DMS79 treated with DMSO at 0.1 percent for 48 hours (cell line): ENCODE data around the gene ARID1B.

Experiments used
- DNase-seq: peaks from one replicate; lab custom pipeline; 2025; lab: John Stamatoyannopoulos, UW

Gene ARID1B

GRCh38 chr6:156879186-156879585 lies 102.0 kb downstream of the ARID1B start:
- DNase-seq, result no peak

DNA sequence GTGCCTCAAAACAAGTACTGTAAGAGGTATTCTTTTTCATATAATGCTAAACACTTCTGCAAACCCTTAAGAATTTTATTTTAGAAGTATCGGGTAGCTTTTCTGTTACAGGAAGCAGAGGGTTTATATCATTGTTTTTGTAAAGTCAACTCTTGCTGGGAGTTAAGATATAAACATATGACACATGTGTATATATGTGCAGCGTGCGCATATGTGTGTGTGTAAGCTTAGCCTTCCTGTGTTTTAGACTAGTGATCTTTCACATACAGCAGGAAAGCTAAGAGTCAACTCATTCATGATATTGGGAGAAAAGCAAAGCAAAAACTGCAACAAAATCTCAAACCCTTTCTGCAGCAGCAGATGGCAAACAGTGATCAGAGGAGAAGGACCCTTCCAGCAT lies 102.4 kb downstream of the ARID1B start:
- DNase-seq, result peak; percentile 29

GRCh38 chr6:156880913-156881312 lies 103.7 kb downstream of the ARID1B start:
- DNase-seq, result no peak

- no peak for DNase-seq
Measured at GRCh38 chr6:156881687-156882629, 104.8 kb downstream of the ARID1B start.

DNA sequence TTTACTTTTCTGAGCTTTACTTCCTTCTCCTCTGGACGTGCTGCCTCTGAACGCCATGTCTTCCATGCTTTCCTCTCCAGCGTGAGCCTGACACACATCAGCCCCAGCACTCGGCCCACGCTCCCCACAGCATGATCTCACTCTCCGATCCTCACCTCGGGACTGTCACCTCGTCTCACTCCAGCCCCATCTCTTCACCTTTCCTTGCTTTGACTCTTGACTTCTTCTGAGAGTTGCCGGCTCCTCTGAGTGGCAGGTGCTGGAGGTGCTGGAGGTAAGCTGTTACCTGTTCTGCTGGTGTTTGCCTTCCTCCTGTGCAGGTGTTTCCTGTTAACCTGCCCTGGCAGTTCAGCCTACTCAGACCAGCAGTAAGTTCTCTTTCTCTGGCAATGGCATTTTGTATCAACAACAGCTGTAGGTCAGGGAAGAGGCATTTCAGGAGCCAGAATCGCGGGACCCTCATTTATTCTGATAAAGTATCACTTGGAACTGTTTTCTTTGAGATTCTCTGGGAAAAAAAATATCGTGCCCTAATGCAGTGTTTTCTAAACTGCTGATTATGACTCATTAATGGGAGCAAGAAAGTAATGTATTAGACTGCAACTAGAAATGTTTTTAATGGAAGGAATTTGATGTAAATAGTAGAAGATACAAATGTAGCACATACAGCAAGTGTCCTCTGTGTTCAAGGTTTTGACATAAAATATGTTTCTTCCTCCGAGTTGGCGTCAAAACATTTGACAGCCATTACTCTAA lies 106.5 kb downstream of the ARID1B start:
- peak; percentile 67 for DNase-seq

DNA sequence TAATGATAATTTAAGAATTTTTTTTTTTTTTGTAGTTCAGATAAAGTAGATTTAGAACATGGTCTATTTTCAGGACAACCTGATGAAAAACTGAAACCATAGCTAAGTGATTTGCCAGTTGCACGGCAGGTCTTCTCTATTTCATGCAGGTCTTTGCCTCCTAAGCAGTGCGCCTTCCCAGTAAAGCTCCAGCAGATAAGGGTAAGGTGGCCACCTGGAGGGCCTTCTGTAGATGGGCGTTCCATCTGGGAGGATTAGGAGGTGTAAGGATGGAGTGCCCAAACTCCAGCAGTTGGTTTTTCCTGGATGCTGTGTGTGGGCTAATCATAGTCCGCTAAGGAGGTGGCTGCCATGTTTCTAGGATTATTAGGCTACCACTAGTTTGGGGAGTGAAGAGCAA lies 107.1 kb downstream of the ARID1B start:
- DNase-seq, result no peak

- no peak for DNase-seq
Measured at GRCh38 chr6:156885562-156885961, 108.4 kb downstream of the ARID1B start.

GRCh38 chr6:156886409-156886808 lies 109.2 kb downstream of the ARID1B start:
- DNase-seq, result no peak

DNA sequence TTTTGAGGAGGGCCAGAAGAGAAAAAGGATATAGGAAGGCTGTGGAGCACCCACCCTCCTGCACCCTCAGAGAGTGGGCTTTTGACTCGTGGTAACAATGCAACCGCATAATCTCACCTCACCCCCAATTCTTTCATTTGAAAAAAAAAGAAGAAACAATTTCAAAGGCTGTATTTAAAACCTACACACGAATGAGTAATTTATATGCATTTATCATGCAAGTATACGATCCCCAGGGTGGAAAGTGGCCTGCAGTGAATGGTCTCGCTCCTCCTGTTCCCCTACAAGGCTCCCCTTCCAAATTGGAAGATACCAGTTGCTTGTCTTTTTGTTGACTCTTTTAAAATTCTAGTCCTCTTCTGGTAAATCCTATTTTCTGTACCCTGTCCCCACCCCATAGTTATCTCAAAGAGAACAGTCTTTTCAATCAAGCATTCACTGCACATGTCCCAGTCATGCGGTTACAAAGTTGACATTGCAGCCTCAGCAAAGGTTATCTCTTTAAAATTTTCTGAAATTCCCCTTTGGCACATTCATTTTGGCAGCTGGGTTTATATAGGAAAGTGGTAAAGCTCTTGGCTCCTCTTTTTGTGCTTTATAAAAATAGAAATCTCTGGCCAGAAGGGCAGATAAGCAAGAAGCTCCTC lies 110.6 kb downstream of the ARID1B start:
- no peak for DNase-seq

GRCh38 chr6:156889469-156889868 lies 112.3 kb downstream of the ARID1B start:
- DNase-seq, result no peak

- DNase-seq, result no peak
Measured at GRCh38 chr6:156889986-156890385, 112.8 kb downstream of the ARID1B start.

- DNase-seq, result no peak
Measured at GRCh38 chr6:156890627-156891314, 113.6 kb downstream of the ARID1B start.

DNA sequence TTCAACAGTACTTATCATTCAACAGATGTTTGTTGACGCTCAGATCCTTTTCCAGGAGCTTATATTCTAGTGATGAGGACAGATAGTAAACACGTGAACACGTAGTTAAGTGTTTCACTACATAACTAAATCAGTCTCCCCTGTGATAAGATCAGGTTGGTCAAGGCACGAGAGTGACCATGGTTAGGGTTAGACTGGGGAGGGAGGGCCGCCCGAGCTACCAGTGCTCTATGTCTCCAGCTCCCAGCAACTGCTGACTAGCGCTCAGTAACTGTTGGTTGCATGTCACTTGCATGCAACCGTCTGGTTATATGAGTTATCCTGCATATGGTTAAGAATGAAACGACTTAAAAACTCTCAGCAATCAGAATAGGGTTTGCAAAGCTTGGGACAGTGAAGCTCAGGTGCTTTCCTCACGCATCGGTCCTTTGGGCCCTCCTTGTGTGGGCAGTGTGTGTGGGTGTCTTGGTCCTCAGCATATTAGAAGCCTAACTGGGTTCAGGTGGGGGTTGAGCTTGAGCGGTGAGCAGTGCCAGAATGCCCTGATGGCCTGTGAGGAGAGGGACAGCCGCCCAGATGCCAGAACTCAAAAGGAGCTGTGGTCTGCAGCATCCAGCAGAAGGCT lies 120.8 kb downstream of the ARID1B start:
- no peak for DNase-seq

DNA sequence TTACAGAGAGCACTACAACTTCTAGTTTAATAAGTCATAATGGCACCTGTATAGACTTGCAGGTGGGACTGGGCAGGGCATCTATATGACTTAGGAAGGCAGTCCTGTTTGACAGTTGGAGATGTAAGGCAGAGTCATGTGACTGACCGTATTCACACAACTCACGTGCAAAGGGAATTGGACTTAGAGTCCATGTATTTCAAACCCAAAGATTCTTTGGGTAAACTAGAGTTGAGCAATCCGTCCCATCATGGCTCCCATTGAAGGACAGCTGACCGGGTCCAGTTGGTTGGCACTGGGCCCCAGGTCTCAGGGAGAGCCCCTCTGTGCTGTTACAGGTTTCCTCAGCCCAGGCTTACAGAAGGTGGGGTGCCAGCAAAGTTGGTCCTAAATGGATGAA lies 121.9 kb downstream of the ARID1B start:
- no peak for DNase-seq

GRCh38 chr6:156899532-156900135 lies 122.5 kb downstream of the ARID1B start:
- DNase-seq, result no peak

DNA sequence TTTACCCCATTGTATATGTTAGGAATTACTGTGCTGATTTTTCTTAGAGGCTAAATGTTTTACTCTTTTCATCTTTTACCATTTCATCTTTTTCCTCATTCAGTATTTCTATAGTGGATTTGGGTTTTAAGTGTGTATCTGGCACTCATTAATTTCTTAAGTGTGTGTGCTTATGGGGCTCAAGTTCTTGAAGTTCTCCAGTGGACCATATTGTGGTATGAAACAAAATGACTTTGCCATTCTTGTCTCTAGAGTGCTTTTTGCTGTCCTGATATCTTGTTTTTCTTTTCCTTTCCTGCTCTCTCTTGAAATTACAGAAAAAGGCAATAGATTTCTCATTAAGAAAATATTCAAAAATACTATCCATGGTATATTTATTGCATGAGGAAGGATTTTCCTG lies 123.1 kb downstream of the ARID1B start:
- DNase-seq, result peak; percentile 78

- DNase-seq, result no peak
Measured at GRCh38 chr6:156901309-156902019, 124.3 kb downstream of the ARID1B start.

DNA sequence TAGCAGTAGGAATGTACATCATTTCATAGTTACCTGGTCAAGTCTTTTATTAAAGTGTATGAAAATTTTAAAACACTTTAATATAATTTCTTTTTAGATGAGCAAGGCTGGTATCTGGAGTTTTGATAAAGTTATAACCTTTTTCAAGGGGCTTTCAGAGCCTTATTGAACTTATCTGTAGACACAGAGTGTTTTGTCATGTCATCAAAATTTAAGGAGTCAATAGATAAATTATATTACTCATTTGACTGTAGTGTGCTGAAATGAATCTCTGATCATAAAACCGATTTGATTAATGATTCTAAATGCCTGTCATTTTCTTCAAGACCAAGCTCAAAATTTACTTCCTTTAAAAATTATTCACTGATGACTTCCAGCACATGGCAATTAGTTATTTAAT lies 125.6 kb downstream of the ARID1B start:
- DNase-seq, result no peak

DNA sequence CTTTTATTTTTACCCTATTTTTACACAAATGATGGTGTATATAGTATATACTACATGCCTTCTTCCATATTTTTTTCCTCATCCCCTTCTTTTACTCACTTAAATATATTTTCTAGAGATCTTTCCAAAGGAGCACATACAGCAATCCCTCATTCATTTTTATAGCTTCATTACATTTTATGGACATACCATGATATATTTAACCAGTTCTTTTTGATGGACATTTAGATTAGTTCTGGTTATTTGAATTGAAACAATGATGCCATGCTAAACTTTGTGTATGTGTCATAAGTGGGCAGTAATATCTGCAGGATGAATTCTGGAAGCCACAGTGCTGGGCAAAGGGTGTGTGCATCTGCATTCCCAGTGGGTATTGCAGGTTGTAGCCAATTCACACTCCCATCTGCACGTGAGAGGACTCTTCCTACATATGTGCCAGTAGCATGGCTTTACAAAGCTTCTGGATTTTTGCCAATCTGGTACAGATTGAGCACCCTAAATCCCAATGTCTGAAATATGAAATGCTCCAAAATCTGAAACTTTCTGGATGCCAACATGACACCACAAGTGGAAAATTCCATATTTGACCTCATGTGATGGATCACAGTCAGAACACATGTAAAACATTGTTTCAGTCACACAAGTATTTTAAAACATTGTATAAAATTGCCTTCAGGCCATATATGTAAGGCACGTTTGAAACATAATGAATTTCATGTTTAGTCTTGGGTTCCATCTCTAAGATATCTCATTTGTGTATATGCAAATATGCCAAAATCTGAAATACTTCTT lies 127.2 kb downstream of the ARID1B start:
- no peak for DNase-seq

GRCh38 chr6:156905801-156906200 lies 128.6 kb downstream of the ARID1B start:
- DNase-seq, result no peak
